GM19351 (cell line): Measurements from ENCODE around the gene GPAT3.

ENCODE experiments used
- ATAC-seq: cut with Tn5 transposase; IDR thresholded peaks from one replicate; pipeline ENCODE4 v1.9.1; 2021; ENCODE audit warnings: mild to moderate bottlenecking, moderate library complexity; ENCODE audit not compliant: unreplicated experiment

GPAT3 gene

GRCh38 chr4:83639849-83640493, 104.1 kb downstream of the GPAT3 start:
- no peak for ATAC-seq

- no peak for ATAC-seq
These were observed 107.1 kb downstream of the GPAT3 start for GRCh38 chr4:83643036-83643435.

GRCh38 chr4:83644677-83645659, 109.1 kb downstream of the GPAT3 start:
- peak; percentile 83 for ATAC-seq

- ATAC-seq, result no peak
These were observed 110.8 kb downstream of the GPAT3 start for GRCh38 chr4:83646538-83647239.

GRCh38 chr4:83651846-83652245, 115.9 kb downstream of the GPAT3 start:
- no peak for ATAC-seq
